Measurements from ENCODE around the gene SLC39A11.
"Not testable (repeated sequence)": the region's sequence is repeated elsewhere in the genome, so short reads cannot be mapped to it uniquely, and the experiment has no call there.

Gene SLC39A11

DNA sequence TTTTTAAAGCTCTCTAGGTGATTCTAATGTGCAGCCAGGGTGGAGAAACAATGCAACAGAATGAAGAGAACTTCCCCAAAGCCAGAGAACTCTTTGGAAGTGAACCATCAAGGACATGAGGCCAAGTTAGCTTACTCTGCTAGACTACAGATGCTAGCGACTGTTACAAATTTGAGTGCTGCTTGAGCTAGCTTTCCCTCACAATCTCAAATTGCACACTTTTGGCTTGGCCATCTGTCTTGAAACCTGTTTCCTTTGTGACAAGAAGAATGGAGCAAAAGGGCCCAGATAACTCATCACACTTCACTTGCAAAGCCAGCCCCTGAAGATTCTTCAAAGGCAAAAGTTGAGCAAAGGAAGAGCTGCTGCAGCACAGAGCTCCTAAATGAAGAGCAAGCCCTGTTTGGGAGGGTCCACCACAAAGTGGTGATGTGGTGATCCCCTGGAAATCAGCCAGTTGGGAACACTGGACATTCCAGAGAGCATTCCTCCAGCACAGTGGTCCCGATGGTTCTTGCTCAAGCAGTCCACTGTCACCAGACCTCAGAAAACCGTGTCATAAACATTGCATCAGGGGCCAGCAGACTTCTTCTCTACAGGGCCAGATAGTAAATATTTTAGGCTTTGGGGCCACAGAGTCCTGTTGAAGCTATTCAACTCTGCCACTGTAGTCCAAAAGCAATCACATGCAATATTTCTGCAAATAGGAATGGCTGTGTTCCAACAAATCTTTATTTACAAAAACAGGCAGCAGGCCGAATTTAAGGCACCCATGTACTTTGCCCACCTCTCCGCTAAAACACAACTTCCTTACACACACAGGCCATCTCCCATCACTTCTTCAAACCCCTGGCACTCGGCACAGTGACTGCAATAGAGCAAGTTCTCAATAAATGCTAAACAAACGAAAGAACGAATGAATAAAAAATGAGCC, 21.2 kb downstream of the SLC39A11 start:
- DNase-seq (ENCODE audit: low read depth): no peak

- DNase-seq (ENCODE audit: low read depth): no peak
Measured at GRCh38 chr17:73069841-73070240, 22.6 kb downstream of the SLC39A11 start.

DNA sequence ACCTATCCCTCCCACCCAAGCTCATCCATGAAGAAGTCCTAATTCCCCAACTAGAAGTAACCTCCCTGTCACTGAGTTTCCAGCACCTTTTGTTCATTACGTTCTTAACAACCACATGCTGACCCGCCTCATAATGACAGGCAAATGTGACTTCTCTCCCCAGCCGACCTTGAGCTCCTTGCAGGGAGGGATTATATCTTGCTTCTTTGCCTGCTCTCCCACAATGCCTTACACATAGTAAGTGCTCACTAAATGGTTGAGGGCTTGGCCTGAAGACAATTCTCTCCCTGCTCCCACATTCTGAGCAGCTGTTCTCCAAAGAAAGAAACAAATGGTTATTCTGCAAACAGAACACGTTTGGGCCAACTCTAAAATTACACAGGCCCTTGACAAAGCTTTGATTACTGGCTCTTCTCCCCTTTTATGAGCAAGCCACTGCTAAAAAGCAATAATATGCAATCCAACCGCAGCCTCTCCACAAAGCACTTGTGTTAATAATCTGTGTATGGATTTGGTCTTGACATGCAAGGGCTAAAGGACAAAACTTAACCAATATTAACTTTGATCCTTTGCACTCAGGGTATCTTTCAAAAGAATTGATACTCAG, 23.2 kb downstream of the SLC39A11 start:
- DNase-seq (ENCODE audit: low read depth): no peak

GRCh38 chr17:73068322-73069153, 23.9 kb downstream of the SLC39A11 start:
- DNase-seq (ENCODE audit: low read depth): no peak

DNA sequence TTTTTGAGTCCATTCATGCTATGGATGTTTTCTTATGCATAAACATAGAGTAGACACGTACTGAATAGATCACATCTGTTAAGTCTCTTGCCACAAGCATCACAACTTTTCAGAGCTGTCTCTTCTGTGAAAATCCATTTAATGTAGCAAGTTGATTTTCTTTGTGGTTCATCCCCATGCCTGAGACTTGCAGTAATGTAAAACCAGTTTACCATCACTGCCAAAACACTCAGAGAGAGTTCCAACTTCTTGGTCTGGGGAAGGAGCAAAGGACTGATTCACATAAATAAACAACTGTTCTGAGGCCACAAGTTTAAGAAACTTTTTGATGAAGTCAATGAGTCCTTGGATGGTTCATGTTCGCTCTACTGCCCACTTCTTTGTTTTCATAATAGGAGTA, 24.8 kb downstream of the SLC39A11 start:
- DNase-seq (ENCODE audit: low read depth): not testable (repeated sequence)

GRCh38 chr17:73067075-73067474, 25.4 kb downstream of the SLC39A11 start:
- DNase-seq (ENCODE audit: low read depth): no peak

- no peak for DNase-seq (ENCODE audit: low read depth)
Measured at GRCh38 chr17:73066148-73066884, 26.2 kb downstream of the SLC39A11 start.

DNA sequence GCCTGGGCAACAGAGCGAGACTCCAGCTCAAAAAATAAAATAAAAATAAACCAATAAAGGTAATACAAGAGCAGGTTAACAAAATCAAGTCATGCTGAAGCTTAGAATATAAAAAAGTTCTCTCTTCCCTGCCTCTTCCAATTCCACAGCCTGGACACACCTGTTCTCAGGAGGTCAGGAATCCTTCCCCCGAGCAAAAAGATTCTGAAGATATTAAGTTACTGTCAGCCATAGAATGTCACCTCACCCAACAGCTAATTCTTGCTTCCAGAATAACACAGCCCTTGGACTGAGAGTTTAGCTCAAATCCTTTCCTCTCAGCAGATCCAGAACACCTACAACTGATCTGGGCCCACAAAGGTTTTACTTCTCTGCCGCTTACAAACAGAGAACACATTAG, 27.1 kb downstream of the SLC39A11 start:
- no peak for DNase-seq (ENCODE audit: low read depth)

GRCh38 chr17:73064084-73064938, 28.2 kb downstream of the SLC39A11 start:
- DNase-seq (ENCODE audit: low read depth): no peak

GRCh38 chr17:73062726-73063125, 29.8 kb downstream of the SLC39A11 start:
- no peak for DNase-seq (ENCODE audit: low read depth)

DNA sequence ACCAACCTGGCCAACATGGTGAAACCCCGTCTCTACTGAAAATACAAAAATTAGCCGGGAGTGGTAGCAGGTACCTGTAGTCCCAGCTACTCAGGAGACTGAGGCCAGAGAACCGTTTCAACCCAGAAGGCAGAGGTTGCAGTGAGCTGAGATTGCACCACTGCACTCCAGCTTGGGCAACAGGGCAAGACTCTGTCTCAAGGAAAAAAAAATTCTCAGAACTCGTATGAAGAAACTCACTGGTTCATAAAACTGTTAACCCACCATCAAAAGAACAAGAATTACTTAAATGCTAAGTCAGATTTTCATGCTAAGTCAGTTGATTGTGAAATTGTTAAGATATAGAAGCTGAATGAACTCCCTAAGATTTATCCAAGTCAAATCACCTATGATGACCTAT, 31.3 kb downstream of the SLC39A11 start:
- no peak for DNase-seq (ENCODE audit: low read depth)

- no peak for DNase-seq (ENCODE audit: low read depth)
Measured at GRCh38 chr17:73060721-73061120, 31.8 kb downstream of the SLC39A11 start.

DNA sequence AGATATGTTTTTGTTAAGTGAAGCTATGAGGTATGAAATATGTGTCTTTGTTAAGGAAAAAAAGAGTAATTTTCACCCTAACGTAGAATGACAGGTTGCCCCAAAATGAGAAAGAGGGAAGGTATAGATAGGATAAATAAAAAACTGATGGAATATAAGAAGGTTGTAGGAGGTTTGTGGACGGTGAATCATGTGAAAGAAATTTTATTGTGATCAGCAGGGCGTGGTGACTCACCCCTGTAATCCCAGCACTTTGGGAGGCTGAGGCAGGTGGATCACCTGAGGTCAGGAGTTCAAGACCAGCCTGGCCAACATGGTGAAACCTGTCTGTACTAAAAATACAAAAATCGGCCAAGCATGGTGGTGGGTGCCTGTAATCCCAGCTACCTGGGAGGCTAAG, 32.8 kb downstream of the SLC39A11 start:
- DNase-seq (ENCODE audit: low read depth): not testable (repeated sequence)

- DNase-seq (ENCODE audit: low read depth): no peak
Measured at GRCh38 chr17:73058022-73058421, 34.5 kb downstream of the SLC39A11 start.

DNA sequence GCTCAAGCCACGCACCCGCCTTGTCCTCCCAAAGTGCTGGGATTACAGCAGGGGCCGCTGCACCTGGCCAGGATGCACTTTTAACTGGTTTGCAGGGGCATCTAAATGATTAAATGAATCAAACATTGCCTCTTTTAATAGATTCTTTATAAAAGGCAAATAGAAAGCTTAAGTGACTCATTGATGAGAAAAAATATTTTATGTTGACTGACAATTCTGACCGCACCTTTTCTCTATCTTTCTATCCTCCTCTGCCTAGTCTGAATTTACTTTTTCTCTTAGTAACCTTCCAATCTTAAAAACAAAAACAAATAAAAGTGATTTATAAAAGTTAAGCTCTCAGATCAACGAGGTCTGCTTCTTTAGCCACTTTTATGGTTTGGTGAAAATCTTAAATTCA, 35.3 kb downstream of the SLC39A11 start:
- no peak for DNase-seq (ENCODE audit: low read depth)

DNA sequence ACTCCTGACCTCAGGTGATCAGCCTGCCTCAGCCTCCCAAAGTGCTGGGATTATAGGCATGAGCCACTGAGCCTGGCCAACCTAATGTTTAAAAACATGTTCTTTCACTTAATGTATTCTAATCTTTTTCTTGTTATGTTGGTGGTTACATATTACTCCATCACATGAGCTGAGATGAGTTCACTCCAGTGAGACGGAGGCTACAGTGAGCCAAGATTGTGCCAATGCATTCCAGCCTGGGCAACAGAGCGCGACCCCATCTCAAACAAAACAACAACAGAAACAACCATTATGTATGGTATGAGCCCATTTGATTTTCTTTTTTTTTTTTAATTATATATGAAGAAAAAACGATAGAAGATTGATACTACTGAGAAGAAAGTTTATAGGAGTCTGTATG, 39.6 kb downstream of the SLC39A11 start:
- no peak for DNase-seq (ENCODE audit: low read depth)

DNA sequence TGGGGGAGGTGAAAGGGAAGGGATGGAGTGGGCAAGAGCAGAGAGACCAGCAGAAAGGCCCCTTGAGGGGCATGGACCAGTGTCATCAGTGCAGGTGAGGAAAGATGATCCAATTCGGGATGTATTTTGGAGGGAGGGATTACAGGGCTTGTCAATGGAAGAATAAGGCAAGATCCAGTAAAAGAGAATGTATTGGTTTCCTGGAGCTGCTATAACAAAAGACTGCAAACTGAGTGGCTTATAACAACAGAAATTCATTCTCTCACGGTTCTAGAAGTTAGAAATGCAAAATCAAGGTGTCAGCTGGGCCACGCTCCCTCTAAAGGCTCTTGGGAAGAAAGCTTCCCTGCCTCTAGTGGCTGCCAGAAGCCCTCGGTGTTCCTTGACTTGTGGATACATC, 41.7 kb downstream of the SLC39A11 start:
- no peak for DNase-seq (ENCODE audit: low read depth)

- DNase-seq (ENCODE audit: low read depth): no peak
Measured at GRCh38 chr17:73048170-73048569, 44.3 kb downstream of the SLC39A11 start.

DNA sequence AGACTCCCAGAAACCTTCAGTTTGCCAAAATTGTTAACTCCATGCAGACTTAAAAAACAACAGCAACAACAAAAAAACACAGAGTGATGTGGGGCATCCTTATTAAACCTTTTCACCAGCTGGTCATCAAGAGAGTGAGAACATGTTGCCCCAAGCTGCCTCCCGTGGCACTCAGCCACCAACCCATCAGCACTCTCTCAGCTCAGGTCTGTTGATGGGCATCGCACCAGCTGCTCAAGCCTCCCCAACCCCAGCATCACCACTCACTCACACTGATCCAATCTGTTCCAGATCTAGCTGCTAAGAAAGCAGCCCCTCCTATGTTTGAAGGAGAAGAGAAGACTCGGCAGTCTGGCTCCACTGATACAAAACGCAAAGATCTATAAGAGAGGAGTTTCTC, 46.8 kb downstream of the SLC39A11 start:
- DNase-seq (ENCODE audit: low read depth): no peak

DNA sequence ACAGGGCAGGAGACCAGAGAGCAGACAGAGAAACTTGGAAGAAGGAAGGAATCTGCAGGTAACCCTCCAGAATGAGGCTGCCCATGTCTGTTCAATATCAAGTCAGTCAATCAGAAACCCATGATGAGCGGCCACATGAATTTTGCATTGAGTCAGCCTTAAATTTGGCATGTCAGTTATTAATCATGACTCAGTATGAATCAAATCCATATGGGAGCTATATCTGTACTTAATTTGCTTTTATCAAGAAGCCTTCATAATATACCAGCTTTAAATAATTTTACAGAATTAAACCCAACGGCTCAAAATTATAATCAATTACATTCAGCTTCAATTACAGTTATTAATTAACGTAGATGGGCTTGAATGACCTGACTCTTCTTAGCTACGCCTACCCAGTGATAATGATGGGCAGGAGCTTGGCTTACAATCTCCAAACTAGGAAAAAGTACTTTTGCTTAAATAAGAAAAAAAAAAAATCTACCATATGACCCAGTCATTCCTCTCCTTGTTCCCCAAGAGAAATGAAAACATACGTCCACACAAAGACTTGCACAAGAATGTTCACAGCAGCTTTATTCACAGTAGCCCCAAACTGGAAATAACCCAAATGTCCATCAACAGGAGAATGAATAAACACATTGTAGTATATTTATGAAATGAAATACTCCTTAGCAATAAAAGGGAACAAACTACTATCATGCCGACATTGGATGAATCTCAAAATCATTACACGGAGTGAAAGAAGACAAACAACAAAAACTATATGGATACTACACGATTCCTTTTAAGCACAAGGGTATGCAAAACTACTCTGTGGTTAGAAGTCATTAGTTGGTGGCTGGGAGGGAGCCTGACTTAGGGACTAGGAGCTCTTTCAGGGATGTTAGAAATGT, 48.6 kb downstream of the SLC39A11 start:
- no peak for DNase-seq (ENCODE audit: low read depth)

Measured in T follicular helper cell (primary cell).